Measurements from ENCODE around the gene SEMA3A.

GRCh38 chr7:84125654-84126053, 68.9 kb downstream of the SEMA3A start:
- TF ChIP-seq CTCF (IDR thresholded peaks at IDR 0.05) = no peak
- no peak for TF ChIP-seq POLR2A (IDR thresholded peaks at IDR 0.05)
